ENCODE results near the gene EHD3. TPM values are rescaled to one million over a fixed set of nuclear protein-coding genes. Genes with fewer than 3 reads are reported as not detected.

The EHD3 gene
- 1 to 10 TPM; 1.0 to 1.1 TPM for total RNA-seq

DNA sequence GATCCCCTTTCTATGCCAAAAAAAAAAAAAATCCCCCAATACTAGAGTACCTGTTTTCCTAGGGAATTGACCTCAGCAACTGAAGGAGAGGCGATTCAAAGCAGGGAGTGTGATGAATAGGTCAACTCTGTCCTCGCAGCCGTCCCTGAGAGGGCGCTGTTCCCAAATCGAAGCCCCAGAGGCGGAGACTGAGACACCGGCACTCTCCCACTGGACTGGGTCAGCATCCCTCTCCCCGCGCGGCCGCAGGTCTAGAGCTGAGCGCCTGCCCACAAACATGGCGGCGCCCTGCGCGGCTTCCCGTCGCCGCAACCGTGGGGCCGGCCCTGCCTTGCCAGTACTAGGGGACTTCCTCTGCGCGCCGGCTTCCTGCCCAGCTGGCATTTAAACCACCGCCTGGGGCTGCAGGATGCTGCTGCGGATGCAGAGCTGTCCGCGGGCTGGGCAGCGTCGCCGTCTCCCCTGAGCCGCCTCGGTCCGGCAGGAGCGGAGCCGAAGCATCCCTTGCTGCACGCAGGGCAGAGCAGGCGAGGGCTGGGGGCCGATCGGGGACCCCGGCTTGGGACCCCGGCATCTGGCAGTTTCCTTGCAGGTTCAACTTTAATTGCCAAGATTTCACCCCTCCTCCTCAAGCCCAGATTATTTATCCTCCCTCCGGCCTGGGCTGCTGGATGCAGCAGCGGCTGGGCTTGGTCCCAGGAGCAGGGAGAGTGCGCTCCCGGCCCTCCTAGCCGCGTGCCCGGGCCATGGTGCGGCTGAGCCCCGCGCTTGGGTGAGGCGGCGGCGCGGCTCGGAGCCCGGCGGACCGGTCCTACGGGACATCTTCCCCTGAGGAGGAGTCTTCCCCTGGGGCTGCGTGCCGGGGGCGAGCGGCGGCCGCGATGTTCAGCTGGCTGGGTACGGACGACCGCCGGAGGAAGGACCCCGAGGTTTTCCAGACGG, at the start of gene EHD3:
Gene EHD3 (plus strand): TSS at position 412 of the 942 bp plus-strand sequence. CDS start 470 bp downstream, at position 882.
- DNase-seq = peak; percentile 75
- H3K36me3 ChIP-seq = no peaks in the 10 kb centered on the region
- H3K27ac ChIP-seq = peak within 1 kb of the TSS; percentile 9
- H3K4me3 ChIP-seq = peak within 1 kb of the TSS; percentile 72
- no peaks in the 10 kb centered on the region for H3K27me3 ChIP-seq
- H3K4me1 ChIP-seq = no peaks in the 10 kb centered on the region
- H3K9ac ChIP-seq (ENCODE audit: low read depth in 2 of 2, low read length in 2 of 2) = peak within 1 kb of the TSS in 1 of 2 donors; percentile 53
- TF ChIP-seq, protein P1, sequence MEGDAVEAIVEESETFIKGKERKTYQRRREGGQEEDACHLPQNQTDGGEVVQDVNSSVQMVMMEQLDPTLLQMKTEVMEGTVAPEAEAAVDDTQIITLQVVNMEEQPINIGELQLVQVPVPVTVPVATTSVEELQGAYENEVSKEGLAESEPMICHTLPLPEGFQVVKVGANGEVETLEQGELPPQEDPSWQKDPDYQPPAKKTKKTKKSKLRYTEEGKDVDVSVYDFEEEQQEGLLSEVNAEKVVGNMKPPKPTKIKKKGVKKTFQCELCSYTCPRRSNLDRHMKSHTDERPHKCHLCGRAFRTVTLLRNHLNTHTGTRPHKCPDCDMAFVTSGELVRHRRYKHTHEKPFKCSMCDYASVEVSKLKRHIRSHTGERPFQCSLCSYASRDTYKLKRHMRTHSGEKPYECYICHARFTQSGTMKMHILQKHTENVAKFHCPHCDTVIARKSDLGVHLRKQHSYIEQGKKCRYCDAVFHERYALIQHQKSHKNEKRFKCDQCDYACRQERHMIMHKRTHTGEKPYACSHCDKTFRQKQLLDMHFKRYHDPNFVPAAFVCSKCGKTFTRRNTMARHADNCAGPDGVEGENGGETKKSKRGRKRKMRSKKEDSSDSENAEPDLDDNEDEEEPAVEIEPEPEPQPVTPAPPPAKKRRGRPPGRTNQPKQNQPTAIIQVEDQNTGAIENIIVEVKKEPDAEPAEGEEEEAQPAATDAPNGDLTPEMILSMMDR (IDR thresholded peaks at IDR 0.05) = peak; percentile 40
- H3K9me3 ChIP-seq = no peaks in the 10 kb centered on the region
- intact Hi-C loops (cut with DNase I) = no loop called here

DNA sequence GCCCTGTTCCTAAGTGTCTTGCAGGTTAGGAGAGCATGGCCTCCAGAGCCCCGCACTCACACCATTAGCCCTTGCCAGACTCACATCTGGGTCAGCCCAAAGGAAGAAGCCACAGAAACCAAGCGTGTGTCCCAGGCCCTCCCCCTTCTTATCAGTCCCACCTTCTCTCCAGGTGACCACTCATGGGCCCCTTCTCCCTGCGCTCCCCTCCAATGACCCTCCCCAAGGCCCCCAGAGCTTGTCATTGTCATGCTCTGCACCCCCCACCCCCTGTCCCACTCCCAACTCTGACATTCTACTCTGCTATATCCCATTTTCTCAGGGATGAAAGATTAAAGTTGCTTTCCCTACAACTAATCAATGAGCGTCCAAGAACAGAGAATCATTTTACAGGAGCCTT, 46.8 kb upstream of the EHD3 start:
- Histone ChIP-seq H3K27ac (no peak overlapping the region), H3K4me3 (no peak overlapping the region), H3K4me1 (no peaks in the 10 kb centered on the region), H3K27me3 (no peaks in the 10 kb centered on the region), H3K36me3 (no peaks in the 10 kb centered on the region), H3K9ac (ENCODE audit: low read depth in 2 of 2, low read length in 2 of 2) (no peak overlapping the region), H3K9me3 (no peaks in the 10 kb centered on the region)
- intact Hi-C loops (cut with DNase I) = no loop called here
- DNase-seq = no peak
- TF ChIP-seq, protein P1 (IDR thresholded peaks at IDR 0.05) = no peak

- TF ChIP-seq, protein P1 (IDR thresholded peaks at IDR 0.05) = no peak
Measured at GRCh38 chr2:31188131-31188530, 45.8 kb upstream of the EHD3 start.

GRCh38 chr2:31189141-31189540, 44.8 kb upstream of the EHD3 start:
- Histone ChIP-seq H3K27me3 (no peaks in the 10 kb centered on the region), H3K4me3 (no peak overlapping the region), H3K36me3 (no peaks in the 10 kb centered on the region), H3K27ac (no peak overlapping the region), H3K9ac (ENCODE audit: low read depth in 2 of 2, low read length in 2 of 2) (no peak overlapping the region), H3K4me1 (no peaks in the 10 kb centered on the region), H3K9me3 (no peaks in the 10 kb centered on the region)
- TF ChIP-seq, protein P1 (IDR thresholded peaks at IDR 0.05) = no peak
- no peak for DNase-seq
- intact Hi-C loops (cut with DNase I) = no loop called here

More at GRCh38 chr2:31188131-31188530, 45.8 kb upstream of the EHD3 start:
- H3K27ac ChIP-seq = no peak overlapping the region
- no peaks in the 10 kb centered on the region for H3K9me3 ChIP-seq
- no peak overlapping the region for H3K9ac ChIP-seq (ENCODE audit: low read depth in 2 of 2, low read length in 2 of 2)
- H3K27me3 ChIP-seq = no peaks in the 10 kb centered on the region
- no peaks in the 10 kb centered on the region for H3K4me1 ChIP-seq
- no peak for DNase-seq
- no peak overlapping the region for H3K4me3 ChIP-seq
- intact Hi-C loops (cut with DNase I) = no loop called here
- no peaks in the 10 kb centered on the region for H3K36me3 ChIP-seq

DNA sequence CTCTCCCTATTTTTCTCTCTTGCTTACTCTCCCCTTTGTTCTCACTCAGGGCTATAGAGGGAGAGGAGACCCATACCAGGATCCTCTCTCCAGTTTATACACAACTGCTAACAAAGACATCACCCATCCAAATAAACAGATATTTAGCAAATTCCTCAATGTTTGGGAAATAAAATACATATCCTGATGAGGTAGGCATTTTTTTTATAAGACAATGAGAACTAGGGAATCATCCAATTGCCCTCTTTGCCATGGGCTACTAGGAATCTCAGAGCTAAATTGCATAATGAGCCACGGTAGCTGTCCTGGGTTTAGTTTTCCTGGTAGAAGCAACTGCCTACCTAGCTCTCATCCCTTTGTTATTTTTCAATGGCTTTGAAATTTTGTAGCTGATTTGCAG, 43.8 kb upstream of the EHD3 start:
- H3K36me3 ChIP-seq = no peaks in the 10 kb centered on the region
- H3K4me3 ChIP-seq = no peak overlapping the region
- no peaks in the 10 kb centered on the region for H3K4me1 ChIP-seq
- TF ChIP-seq, protein P1 (IDR thresholded peaks at IDR 0.05) = no peak
- H3K27me3 ChIP-seq = no peaks in the 10 kb centered on the region
- DNase-seq = no peak
- H3K9ac ChIP-seq (ENCODE audit: low read depth in 2 of 2, low read length in 2 of 2) = no peak overlapping the region
- H3K27ac ChIP-seq = no peak overlapping the region
- no peaks in the 10 kb centered on the region for H3K9me3 ChIP-seq
- intact Hi-C loops (cut with DNase I) = no loop called here

Data from colonic mucosa (tissue), 4 donors.